GM12878 (cell line): ENCODE data around the gene ANKRD44. TPM values are rescaled to one million over a fixed set of nuclear protein-coding genes. Genes with fewer than 3 reads are reported as not detected.
A peak's percentile ranks its signal among the peaks of the same experiment; 100 is the strongest.

Experiments
- ATAC-seq: fragments of 200-7000 bp; cut with Tn5 transposase; 3 replicates; pipeline ENCODE4 v1.9.1; 2020; ENCODE audit warnings: mild to moderate bottlenecking, moderate library complexity
- BruUV-seq: library from RNA; stranded (reverse); fragments of 400-500 nt; replicated peaks from 2 replicates; lab custom pipeline; 2021; lab: Mats Ljungman, UMichigan
- CTCF ChIA-PET: fragments of 300-600 bp; sonication (Branson Sonifier 250); formaldehyde crosslinking; extraction: SDS; loops from one replicate; lab custom pipeline; 2021; ENCODE audit warnings: inconsistent platforms; lab: Yijun Ruan, JAX
- POLR2A ChIA-PET: fragments of 350-600 bp; formaldehyde crosslinking; extraction: SDS; loops from one replicate; lab custom pipeline; 2021; ENCODE audit warnings: inconsistent platforms; lab: Charles Lee
- RAD21 ChIA-PET: fragments of 300-600 bp; sonication (Branson Sonifier 250); formaldehyde crosslinking; loops from one replicate; lab custom pipeline; 2023; ENCODE audit warnings: antibody characterized with exemption; ENCODE audit not compliant: unreplicated experiment; lab: Charles Lee
- SMC1A ChIA-PET: fragments of 300-600 bp; sonication (Branson Sonifier 250); formaldehyde crosslinking; loops from one replicate; lab custom pipeline; 2023; ENCODE audit not compliant: unreplicated experiment, uncharacterized antibody; lab: Charles Lee
- DNase-seq: peaks from one replicate; pipeline ENCODE4 v3.0.0-alpha.2; 2011; ENCODE audit warnings: low read depth, low spot score
- FAIRE-seq: peaks from 3 replicates; lab custom pipeline; 2011; peaks lifted over from hg19 to GRCh38; lab: Jason Lieb, UNC
- H2AFZ ChIP-seq: 2 replicates; pipeline ENCODE4 v1.6.0; 2011; ENCODE audit warnings: low read depth, low read length, control low read depth; ENCODE audit not compliant: control insufficient read depth
- H3K27ac ChIP-seq: 2 replicates; pipeline ENCODE4 v1.5.1; 2011; ENCODE audit warnings: control low read depth; ENCODE audit not compliant: control insufficient read depth, insufficient read depth
- H3K27me3 ChIP-seq, 2 experiments: replicated peaks in 1 of 2; 2 replicates each; pipeline versions ENCODE4 v1.6.0 to v1.6.1; 2011; ENCODE audit warnings: low read length in 1 of 2; ENCODE audit not compliant: control insufficient read depth in 2 of 2, insufficient read depth in 2 of 2
- H3K36me3 ChIP-seq, 2 experiments: 2 replicates each; pipeline ENCODE4 v1.5.1; 2011; ENCODE audit warnings: low read length in 1 of 2; ENCODE audit not compliant: control insufficient read depth in 2 of 2, insufficient read depth in 2 of 2
- H3K4me1 ChIP-seq: 2 replicates; pipeline ENCODE4 v1.6.1; 2011; ENCODE audit warnings: mild to moderate bottlenecking, low read length, moderate library complexity, mixed read lengths; ENCODE audit not compliant: control insufficient read depth, insufficient read depth
- H3K4me2 ChIP-seq: 2 replicates; pipeline ENCODE4 v1.6.0; 2011; ENCODE audit warnings: control low read depth; ENCODE audit not compliant: control insufficient read depth, insufficient read depth
- H3K4me3 ChIP-seq: fragments of 200-600 bp; sonication (generic); 2 replicates; pipeline ENCODE4 v1.5.1; 2016
- H3K79me2 ChIP-seq: 2 replicates; pipeline ENCODE4 v1.6.0; 2011; ENCODE audit warnings: low read length; ENCODE audit not compliant: control insufficient read depth, insufficient read depth
- H3K9ac ChIP-seq: 2 replicates; pipeline ENCODE4 v1.8.0; 2011; ENCODE audit warnings: low read length, control low read depth, mixed read lengths; ENCODE audit not compliant: control insufficient read depth, insufficient read depth
- H3K9me3 ChIP-seq: replicated peaks from 3 replicates; pipeline ENCODE4 v1.5.1; 2011; ENCODE audit warnings: mild to moderate bottlenecking, low read length; ENCODE audit not compliant: control insufficient read depth, insufficient read depth
- H4K20me1 ChIP-seq: 2 replicates; pipeline ENCODE4 v1.6.0; 2011; ENCODE audit not compliant: control insufficient read depth, insufficient read depth
- CREB1 ChIP-seq: IDR thresholded peaks from 2 replicates; pipeline ENCODE4 v1.6.1; 2012; ENCODE audit warnings: low read depth, mild to moderate bottlenecking, inconsistent platforms
- MEF2B ChIP-seq: fragments of 450-650 bp; IDR thresholded peaks from 2 replicates; pipeline ENCODE4 v1.6.1; 2018; ENCODE audit warnings: mild to moderate bottlenecking, moderate library complexity; ENCODE audit not compliant: partially characterized antibody, poor library complexity, severe bottlenecking
- NFIC ChIP-seq: IDR thresholded peaks from 2 replicates; pipeline ENCODE4 v1.6.1; 2012; ENCODE audit warnings: low read depth, mild to moderate bottlenecking, inconsistent platforms, low read length, moderate library complexity
- PML ChIP-seq: IDR thresholded peaks from 2 replicates; pipeline ENCODE4 v1.6.1; 2012; ENCODE audit warnings: low read length, inconsistent platforms
- RFX5 ChIP-seq: IDR thresholded peaks from 2 replicates; pipeline ENCODE4 v1.6.1; 2011; ENCODE audit warnings: low read depth, low read length, improper control_type of control experiment
- SMC3 ChIP-seq: IDR thresholded peaks from 2 replicates; pipeline ENCODE4 v1.6.1; 2011; ENCODE audit warnings: low read length, improper control_type of control experiment, borderline replicate concordance
- ZBED1 ChIP-seq: IDR thresholded peaks from 2 replicates; pipeline ENCODE4 v1.6.1; 2016; ENCODE audit warnings: borderline replicate concordance
- WGBS: methylation state at CpG from one replicate; pipeline ENCODE4 v1.1.6; 2016; ENCODE audit warnings: low lambda C conversion rate; ENCODE audit not compliant: insufficient replicate concordance, insufficient coverage; ENCODE audit errors: missing lambda C conversion rate; 5-methylcytosine and 5-hydroxymethylcytosine counted together
- in situ Hi-C: fragments of 300-500 bp; cut with MboI; formaldehyde crosslinking; loops from 9 replicates; pipeline ENCODE4 v1.14.3; 2018; ENCODE audit warnings: mixed read lengths
- intact Hi-C: fragments of 100-400 bp; cut with micrococcal nuclease; formaldehyde crosslinking; loops from one replicate; pipeline ENCODE4 v1.14.2; 2022; ENCODE audit not compliant: unreplicated experiment
- polyA plus RNA-seq, 11 experiments: library from polyadenylated mRNA; depleted of rRNA in 4 of 11; unstranded in 6 of 11; stranded (reverse) in 5 of 11; fragments of >200 nt; fragmentation: Nextera tagmentation in 4 of 11; fragmentation: Illumina TruSeq in 1 of 11; extraction: Ambion mirVana in 4 of 11; extraction: Trizol in 1 of 11; gene quantifications; 1 replicate in 1 of 11; 2 replicates in 10 of 11; pipeline versions ENCODE4 v1.2.1 to v1.2.3, GENCODE V29; 2011 to 2016; ENCODE audit warnings: inconsistent platforms in 2 of 11, missing spikeins in 2 of 11, low read depth in 1 of 11
- total RNA-seq, 4 experiments: library from RNA; depleted of rRNA in 3 of 4; stranded (reverse); fragments of >200 nt in 3 of 4; fragmentation: Illumina TruSeq in 1 of 4; extraction: Trizol in 1 of 4; gene quantifications; 2 replicates each; pipeline versions ENCODE4 v1.2.1 to v1.2.3, GENCODE V29; 2013 to 2021

Gene ANKRD44
- total and polyA plus RNA-seq, 10 of the 15 experiments (the other 5 are each of a cell fraction or from before 2014, with no cell fraction given) = 19.1 to 99.1 (median 59.6) TPM

DNA sequence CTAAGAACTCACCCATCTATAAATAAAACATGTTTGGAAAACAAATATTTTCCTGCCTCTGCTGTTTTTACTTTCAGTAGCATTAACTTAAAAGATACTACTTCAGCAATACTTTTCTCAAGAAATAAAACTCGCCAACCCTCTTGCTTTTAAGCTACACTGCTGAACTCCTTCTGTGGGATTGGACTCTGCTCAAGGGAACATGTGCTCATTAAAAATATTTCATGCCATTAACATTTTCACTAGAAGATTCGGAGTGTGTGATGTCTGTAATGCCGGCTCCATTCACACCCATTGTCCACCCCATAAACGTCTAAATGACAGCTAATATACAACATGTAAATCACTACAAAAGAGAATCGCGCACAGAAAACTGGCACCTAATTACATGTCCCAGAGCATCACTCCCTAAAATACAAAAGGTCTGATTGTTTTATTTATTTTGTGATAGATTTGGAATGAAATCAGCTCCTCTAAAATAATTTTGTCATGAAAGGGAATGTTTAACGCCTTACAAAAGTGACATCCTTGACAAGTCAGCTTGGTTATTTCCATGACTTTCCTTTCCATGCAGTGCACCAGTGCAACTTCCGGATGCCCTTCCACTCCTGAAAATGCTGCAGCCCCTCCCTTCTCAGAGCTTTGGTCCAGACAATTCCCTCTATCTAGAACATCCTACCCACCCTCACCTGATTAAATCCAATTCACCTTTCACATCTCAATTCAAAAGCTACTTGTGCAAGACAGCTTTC, 73.1 kb downstream of the ANKRD44 start:
- no peak overlapping the region for H3K4me3 ChIP-seq
- intact Hi-C loops = loop anchor here (1.0 to 2.0 kb wide), 3 partner anchors 20 to 47 kb away; no protein-coding TSS in a partner anchor
- ChIA-PET RAD21 (interaction anchor here (0.7 to 6.2 kb wide), 18 partner anchors 9 to 100 kb away, joined by 3 to 58 read pairs (median 3); partner anchors contain the start of gene ANKRD44), POLR2A (interaction anchor here (0.5 to 5.7 kb wide), 13 partner anchors 9 to 118 kb away, joined by 3 to 58 read pairs (median 6); no protein-coding TSS in a partner anchor), CTCF (interaction anchor here (0.6 to 1.9 kb wide), 7 partner anchors 19 to 74 kb away, joined by 3 to 6 read pairs (median 4); no protein-coding TSS in a partner anchor), SMC1A (interaction anchor here (0.5 to 10.7 kb wide), 24 partner anchors 11 to 997 kb away, joined by 3 to 175 read pairs (median 4); no protein-coding TSS in a partner anchor)
- BruUV-seq = no TSS peak
- no peaks in the 10 kb centered on the region for H3K9me3 ChIP-seq
- H3K4me2 ChIP-seq = peak overlapping the region; percentile 50; the same call in 1 of the 2 replicates
- H3K4me1 ChIP-seq = peaks cover 40% of the 10 kb centered on the region
- no peaks in the 10 kb centered on the region; a peak in 1 of 4 replicates for H3K36me3 ChIP-seq
- in situ Hi-C loops = no loop called here
- ATAC-seq (no peak), FAIRE-seq (no peak), DNase-seq (no peak)
- no peak overlapping the region; the same call in 1 of the 2 replicates for H3K9ac ChIP-seq
- H2AFZ ChIP-seq = no peak overlapping the region; the same call in 1 of the 2 replicates
- H3K27ac ChIP-seq = peak overlapping the region; percentile 54
- no peaks in the 10 kb centered on the region for H3K27me3 ChIP-seq
- 69% methylated on average over 8 of the region's 8 CpGs for WGBS
- peaks cover 89% of the 10 kb centered on the region for H3K79me2 ChIP-seq
- H4K20me1 ChIP-seq = no peaks in the 10 kb centered on the region
- TF ChIP-seq NFIC = no peak
- peak; percentile 68; the same call in 1 of the 2 replicates for TF ChIP-seq ZBED1

DNA sequence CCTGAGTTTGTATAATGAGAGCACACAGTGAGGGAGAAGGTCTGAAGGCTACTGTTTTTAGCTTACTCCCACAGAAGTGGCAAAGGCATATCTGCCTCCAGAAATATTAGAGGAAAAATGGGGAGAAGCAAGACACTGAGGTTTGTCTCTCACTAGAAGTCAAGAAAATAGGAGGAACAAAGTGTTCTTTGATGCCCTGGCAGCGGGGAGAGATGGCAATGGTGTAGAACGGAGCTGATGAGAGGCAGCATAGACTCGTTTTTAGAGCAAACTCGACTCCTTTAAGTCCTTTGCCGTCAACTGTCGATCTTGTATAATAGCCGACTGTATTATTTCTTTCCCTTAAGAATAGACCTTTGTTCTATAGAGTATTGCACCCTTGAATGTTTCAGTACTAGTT, 73.8 kb downstream of the ANKRD44 start:
- Histone ChIP-seq H3K79me2 (peaks cover 89% of the 10 kb centered on the region), H3K4me1 (peaks cover 37% of the 10 kb centered on the region), H3K9me3 (no peaks in the 10 kb centered on the region), H3K4me3 (no peak overlapping the region), H4K20me1 (no peaks in the 10 kb centered on the region), H3K4me2 (0 out of 2 replicates have a peak overlapping the region, but pooled peaks have one; percentile 3), H3K9ac (no peak overlapping the region), H3K36me3 (no peaks in the 10 kb centered on the region), H3K27ac (0 out of 2 replicates have a peak overlapping the region, but pooled peaks have one; percentile 1), H3K27me3 (no peaks in the 10 kb centered on the region), H2AFZ (no peak overlapping the region)
- intact Hi-C loops = no loop called here
- BruUV-seq = no TSS peak
- no peak for TF ChIP-seq PML
- TF ChIP-seq CREB1 = no peak
- TF ChIP-seq MEF2B = no peak
- no peak for TF ChIP-seq SMC3
- TF ChIP-seq RFX5 = no peak
- in situ Hi-C loops = no loop called here
- no peak for FAIRE-seq
- ChIA-PET RAD21 (interaction anchor here (0.9 to 2.0 kb wide), 8 partner anchors 16 to 73 kb away, joined by 3 to 11 read pairs (median 4); partner anchors contain the start of gene ANKRD44), SMC1A (interaction anchor here (0.5 to 10.7 kb wide), 15 partner anchors 10 to 996 kb away, joined by 3 to 175 read pairs (median 3); no protein-coding TSS in a partner anchor), POLR2A (interaction anchor here (0.7 to 5.7 kb wide), 6 partner anchors 9 to 38 kb away, joined by 3 to 58 read pairs (median 10); no protein-coding TSS in a partner anchor), CTCF (interaction anchor here (1.5 to 1.9 kb wide), 2 partner anchors 20 to 22 kb away, joined by 5 to 6 read pairs; no protein-coding TSS in a partner anchor)
- no peak for DNase-seq
- 71% methylated on average over 7 of the region's 7 CpGs for WGBS
- ATAC-seq = no peak
